Activated B cell treated with CpG ODN at 0.5 μM for 24 hours (primary cell): ENCODE results near the gene CUX1. TPM values are rescaled to one million over a fixed set of nuclear protein-coding genes. Genes with fewer than 3 reads are reported as not detected.
"Not testable (repeated sequence)": the region's sequence is repeated elsewhere in the genome, so short reads cannot be mapped to it uniquely, and the experiment has no call there.

Experiments
- ATAC-seq: fragments of 200-7000 bp; cut with Tn5 transposase; one replicate; pipeline ENCODE4 v1.10.0; 2021; ENCODE audit warnings: low read depth, mild to moderate bottlenecking, moderate library complexity
- CTCF ChIA-PET: fragments of 350-600 bp; sonication (Branson Sonifier 250); formaldehyde crosslinking; loops from one replicate; lab custom pipeline; 2021; ENCODE audit warnings: antibody characterized with exemption; lab: Charles Lee
- POLR2A ChIA-PET: fragments of 350-600 bp; sonication (Branson Sonifier 250); formaldehyde crosslinking; loops from one replicate; lab custom pipeline; 2021; ENCODE audit warnings: antibody characterized with exemption; lab: Charles Lee
- DNase-seq: peaks from one replicate; pipeline ENCODE4 v3.0.0; 2022
- H3K27ac Mint-ChIP-seq: one replicate; pipeline ENCODE4 v1.8.0; 2020; ENCODE audit warnings: mixed read lengths
- H3K27me3 Mint-ChIP-seq: one replicate; pipeline ENCODE4 v1.8.0; 2021; ENCODE audit warnings: mixed read lengths
- H3K36me3 Mint-ChIP-seq: one replicate; pipeline ENCODE4 v1.8.0; 2021; ENCODE audit warnings: low read depth, mixed read lengths
- H3K4me1 Mint-ChIP-seq: one replicate; pipeline ENCODE4 v1.8.0; 2021; ENCODE audit warnings: mixed read lengths
- H3K4me3 Mint-ChIP-seq: one replicate; pipeline ENCODE4 v1.8.0; 2020; ENCODE audit warnings: mild to moderate bottlenecking, mixed read lengths
- H3K9me3 Mint-ChIP-seq: one replicate; pipeline ENCODE4 v1.8.0; 2020; ENCODE audit warnings: mixed read lengths
- CTCF ChIP-seq: fragments of 200-600 bp; IDR thresholded peaks from one replicate; pipeline ENCODE4 v1.8.0; 2022; ENCODE audit warnings: antibody characterized with exemption, mild to moderate bottlenecking
- intact Hi-C: fragments of 100-400 bp; cut with micrococcal nuclease; formaldehyde crosslinking; loops from one replicate; pipeline ENCODE4 v1.15.1; 2024
- total RNA-seq: library from RNA; stranded (reverse); gene quantifications from 2 replicates; pipeline ENCODE4 v1.2.3, GENCODE V29; 2022

CUX1 gene
- total RNA-seq, 1 donor from 2014 or later = 61.7 TPM

GRCh38 chr7:102222445-102222844, 405.0 kb downstream of the CUX1 start:
- intact Hi-C loops = no loop called here
- ATAC-seq (no peak), DNase-seq (no peak)
- no peak for TF ChIP-seq CTCF
- POLR2A ChIA-PET = no interaction called here
- Mint-ChIP-seq H3K4me1 (no peaks in the 10 kb centered on the region), H3K9me3 (no peaks in the 10 kb centered on the region), H3K27me3 (no peaks in the 10 kb centered on the region), H3K27ac (no peak overlapping the region), H3K36me3 (peaks cover 12% of the 10 kb centered on the region), H3K4me3 (no peak overlapping the region)
- CTCF ChIA-PET = no interaction called here

GRCh38 chr7:102223184-102223583, 405.8 kb downstream of the CUX1 start:
- Mint-ChIP-seq H3K36me3 (peaks cover 14% of the 10 kb centered on the region), H3K4me1 (no peaks in the 10 kb centered on the region), H3K27me3 (no peaks in the 10 kb centered on the region), H3K9me3 (no peaks in the 10 kb centered on the region), H3K4me3 (no peak overlapping the region), H3K27ac (no peak overlapping the region)
- DNase-seq (no peak), ATAC-seq (no peak)
- intact Hi-C loops = no loop called here
- ChIA-PET CTCF (no interaction called here), POLR2A (no interaction called here)
- TF ChIP-seq CTCF = no peak

- POLR2A ChIA-PET = no interaction called here
- Mint-ChIP-seq H3K27me3 (no peaks in the 10 kb centered on the region), H3K4me3 (no peak overlapping the region), H3K4me1 (no peaks in the 10 kb centered on the region), H3K9me3 (no peaks in the 10 kb centered on the region), H3K36me3 (peaks cover 19% of the 10 kb centered on the region), H3K27ac (no peak overlapping the region)
- intact Hi-C loops = no loop called here
- CTCF ChIA-PET = no interaction called here
- ATAC-seq (no peak), DNase-seq (no peak)
- TF ChIP-seq CTCF = no peak
Measured at GRCh38 chr7:102225025-102225424, 407.6 kb downstream of the CUX1 start.

GRCh38 chr7:102227371-102227770, 409.9 kb downstream of the CUX1 start:
- no peaks in the 10 kb centered on the region for H3K9me3 Mint-ChIP-seq
- ATAC-seq (no peak), DNase-seq (no peak)
- H3K36me3 Mint-ChIP-seq = peaks cover 23% of the 10 kb centered on the region
- no peak for TF ChIP-seq CTCF
- H3K4me3 Mint-ChIP-seq = no peak overlapping the region
- intact Hi-C loops = no loop called here
- POLR2A ChIA-PET = no interaction called here
- H3K27me3 Mint-ChIP-seq = no peaks in the 10 kb centered on the region
- H3K27ac Mint-ChIP-seq = no peak overlapping the region
- H3K4me1 Mint-ChIP-seq = no peaks in the 10 kb centered on the region
- CTCF ChIA-PET = interaction anchor here (0.6 kb wide), 1 partner anchor 287 kb away, joined by 3 read pairs; no protein-coding TSS in a partner anchor

- H3K36me3 Mint-ChIP-seq = peaks cover 30% of the 10 kb centered on the region
Measured at GRCh38 chr7:102228935-102229334, 411.5 kb downstream of the CUX1 start.

GRCh38 chr7:102230162-102230561, 412.7 kb downstream of the CUX1 start:
- POLR2A ChIA-PET = interaction anchor here (0.5 kb wide), 1 partner anchor 371 kb away, joined by 4 read pairs; no protein-coding TSS in a partner anchor
- H3K36me3 Mint-ChIP-seq = peaks cover 38% of the 10 kb centered on the region
- intact Hi-C loops, ATAC-seq, H3K4me1 Mint-ChIP-seq, H3K27ac Mint-ChIP-seq, H3K4me3 Mint-ChIP-seq, H3K27me3 Mint-ChIP-seq, DNase-seq, H3K9me3 Mint-ChIP-seq: not testable (repeated sequence)
- CTCF ChIA-PET = interaction anchor here (0.9 kb wide), 1 partner anchor 546 kb away, joined by 4 read pairs; no protein-coding TSS in a partner anchor

More at GRCh38 chr7:102228935-102229334, 411.5 kb downstream of the CUX1 start:
- no peaks in the 10 kb centered on the region for H3K27me3 Mint-ChIP-seq
- no peak for TF ChIP-seq CTCF
- no peak overlapping the region for H3K4me3 Mint-ChIP-seq
- no peaks in the 10 kb centered on the region for H3K9me3 Mint-ChIP-seq
- H3K27ac Mint-ChIP-seq = no peak overlapping the region
- ChIA-PET POLR2A (interaction anchor here (0.7 kb wide), 1 partner anchor 341 kb away, joined by 6 read pairs; no protein-coding TSS in a partner anchor), CTCF (no interaction called here)
- ATAC-seq (no peak), DNase-seq (no peak)
- no peaks in the 10 kb centered on the region for H3K4me1 Mint-ChIP-seq
- intact Hi-C loops = no loop called here
